Loucy (cell line): ENCODE data around the gene USP25.

ENCODE experiments used
- H2AFZ ChIP-seq: fragments of 200-600 bp; sonication (generic); 2 replicates; pipeline ENCODE4 v1.6.0; 2016; ENCODE audit warnings: antibody characterized with exemption, mild to moderate bottlenecking, low read length, moderate library complexity
- H3F3A ChIP-seq: fragments of 200-600 bp; 2 replicates; pipeline ENCODE4 v1.6.0; 2016; ENCODE audit warnings: antibody characterized with exemption, low read depth, mild to moderate bottlenecking
- H3K27me3 ChIP-seq: fragments of 200-600 bp; sonication (generic); 2 replicates; pipeline ENCODE4 v1.6.1; 2014; ENCODE audit warnings: low read length, mild to moderate bottlenecking; ENCODE audit not compliant: insufficient read depth, poor library complexity, severe bottlenecking
- H3K36me3 ChIP-seq: fragments of 200-600 bp; sonication (generic); 2 replicates; pipeline ENCODE4 v1.6.1; 2016; ENCODE audit warnings: low read length; ENCODE audit not compliant: insufficient read depth
- H3K4me1 ChIP-seq: fragments of 200-600 bp; sonication (generic); 2 replicates; pipeline ENCODE4 v1.5.1; 2014; ENCODE audit warnings: low read length, mild to moderate bottlenecking; ENCODE audit not compliant: insufficient read depth, poor library complexity, severe bottlenecking
- H3K4me2 ChIP-seq: fragments of 200-600 bp; sonication (generic); 2 replicates; pipeline ENCODE4 v1.6.0; 2014; ENCODE audit warnings: antibody characterized with exemption, low read length, low read depth, mild to moderate bottlenecking; ENCODE audit not compliant: poor library complexity, severe bottlenecking
- H3K4me3 ChIP-seq: fragments of 200-600 bp; sonication (generic); 2 replicates; pipeline ENCODE4 v1.5.1; 2014; ENCODE audit warnings: low read length, mild to moderate bottlenecking, mixed read lengths; ENCODE audit not compliant: poor library complexity, severe bottlenecking
- H3K79me2 ChIP-seq: fragments of 200-600 bp; sonication (generic); 2 replicates; pipeline ENCODE4 v1.6.1; 2014; ENCODE audit warnings: low read length; ENCODE audit not compliant: insufficient read depth
- H3K9ac ChIP-seq: fragments of 200-600 bp; sonication (generic); 2 replicates; pipeline ENCODE4 v1.6.0; 2014; ENCODE audit warnings: mild to moderate bottlenecking, low read depth, low read length, moderate library complexity; ENCODE audit not compliant: poor library complexity, severe bottlenecking
- H3K9me2 ChIP-seq: fragments of 200-600 bp; sonication (generic); replicated peaks from 2 replicates; pipeline ENCODE4 v1.6.1; 2016; ENCODE audit warnings: low read depth, low read length, mixed read lengths
- H3K9me3 ChIP-seq: fragments of 200-600 bp; sonication (generic); 2 replicates; pipeline ENCODE4 v1.6.1; 2014; ENCODE audit warnings: mild to moderate bottlenecking, antibody characterized with exemption, low read length, low read depth; ENCODE audit not compliant: insufficient read depth
- H4K20me1 ChIP-seq: fragments of 200-600 bp; sonication (generic); 2 replicates; pipeline ENCODE4 v1.6.0; 2014; ENCODE audit warnings: antibody characterized with exemption, low read length, mild to moderate bottlenecking; ENCODE audit not compliant: insufficient read depth, poor library complexity, severe bottlenecking
- CTCF ChIP-seq: fragments of 200-600 bp; sonication (generic); conservative IDR thresholded peaks from 2 replicates; pipeline ENCODE4 v1.5.1; 2014; ENCODE audit warnings: mild to moderate bottlenecking, antibody characterized with exemption, low read length
- EZH2phosphoT487 ChIP-seq: fragments of 200-600 bp; IDR thresholded peaks from 2 replicates; pipeline ENCODE4 v1.6.1; 2018; ENCODE audit warnings: antibody characterized with exemption, mild to moderate bottlenecking, moderate library complexity, borderline replicate concordance

Gene USP25

GRCh38 chr21:15764878-15765277 lies 35.1 kb downstream of the USP25 start:
- Histone ChIP-seq H3K4me2 (no peak overlapping the region), H3F3A (no peaks in the 10 kb centered on the region), H3K9me3 (no peaks in the 10 kb centered on the region), H2AFZ (no peak overlapping the region), H3K27me3 (no peaks in the 10 kb centered on the region), H3K79me2 (0 out of 2 replicates have a peak, but pooled peaks cover 12% of the 10 kb centered on the region), H3K36me3 (peaks cover 4% of the 10 kb centered on the region), H4K20me1 (no peaks in the 10 kb centered on the region), H3K4me1 (peaks cover 8% of the 10 kb centered on the region), H3K9ac (no peak overlapping the region), H3K4me3 (no peak overlapping the region), H3K9me2 (no peaks in the 10 kb centered on the region)
- no peak for TF ChIP-seq EZH2phosphoT487
- no peak for TF ChIP-seq CTCF

GRCh38 chr21:15766952-15767603 lies 37.3 kb downstream of the USP25 start:
- Histone ChIP-seq H4K20me1 (no peaks in the 10 kb centered on the region), H3K79me2 (peaks cover 9% of the 10 kb centered on the region; the same call in 1 of the 2 replicates), H3K27me3 (no peaks in the 10 kb centered on the region), H3K9ac (no peak overlapping the region), H3K4me2 (no peak overlapping the region), H3K4me3 (no peak overlapping the region), H3K9me2 (no peaks in the 10 kb centered on the region), H3K4me1 (no peaks in the 10 kb centered on the region), H3K36me3 (peaks cover 4% of the 10 kb centered on the region), H3K9me3 (no peaks in the 10 kb centered on the region), H2AFZ (no peak overlapping the region), H3F3A (no peaks in the 10 kb centered on the region)
- TF ChIP-seq CTCF, result no peak

GRCh38 chr21:15768045-15768601 lies 38.3 kb downstream of the USP25 start:
- no peak for TF ChIP-seq EZH2phosphoT487
- no peak for TF ChIP-seq CTCF
- Histone ChIP-seq H3K4me2 (no peak overlapping the region), H2AFZ (no peak overlapping the region), H3K4me3 (no peak overlapping the region), H3K4me1 (no peaks in the 10 kb centered on the region), H3K36me3 (peaks cover 4% of the 10 kb centered on the region), H3K9me3 (no peaks in the 10 kb centered on the region), H3K27me3 (no peaks in the 10 kb centered on the region), H3K9ac (no peak overlapping the region), H4K20me1 (no peaks in the 10 kb centered on the region), H3K79me2 (peaks cover 5% of the 10 kb centered on the region; the same call in 1 of the 2 replicates), H3F3A (no peaks in the 10 kb centered on the region), H3K9me2 (no peaks in the 10 kb centered on the region)
